Neural crest cell (in vitro differentiated cells): ENCODE measurements around the gene NAV2. TPM values are rescaled to one million over a fixed set of nuclear protein-coding genes. Genes with fewer than 3 reads are reported as not detected.

ENCODE experiments used
- DNase-seq: peaks from one replicate; pipeline ENCODE4 v3.0.0; 2021; ENCODE audit warnings: low read depth, mixed read lengths, low spot score
- H3K27ac Mint-ChIP-seq: one replicate; pipeline ENCODE4 v1.8.0; 2021; ENCODE audit warnings: mild to moderate bottlenecking, mixed read lengths; ENCODE audit not compliant: unreplicated experiment
- H3K27me3 Mint-ChIP-seq: 2 replicates; pipeline ENCODE4 v1.8.0; 2021; ENCODE audit warnings: low read depth, mild to moderate bottlenecking, mixed read lengths
- H3K36me3 Mint-ChIP-seq: 2 replicates; pipeline ENCODE4 v1.8.0; 2021; ENCODE audit warnings: low read depth, mild to moderate bottlenecking, mixed read lengths
- H3K4me1 Mint-ChIP-seq: 2 replicates; pipeline ENCODE4 v1.8.0; 2021; ENCODE audit warnings: mixed read lengths
- H3K4me3 Mint-ChIP-seq: one replicate; pipeline ENCODE4 v1.8.0; 2021; ENCODE audit warnings: mild to moderate bottlenecking, mixed read lengths
- H3K9me3 Mint-ChIP-seq: 2 replicates; pipeline ENCODE4 v1.8.0; 2021; ENCODE audit warnings: mixed read lengths
- total RNA-seq: library from RNA; stranded (reverse); gene quantifications from 2 replicates; pipeline ENCODE4 v1.2.1, GENCODE V29; 2021
- TF ChIP-seq, protein P1 (sequence below): fragments of 200-600 bp; sonication (generic); conservative IDR thresholded peaks from 2 replicates; pipeline ENCODE4 v1.5.0; 2021; ENCODE audit warnings: antibody characterized with exemption, mild to moderate bottlenecking

The NAV2 gene
- total RNA-seq, 1 donor from 2014 or later, result 14.1 TPM

DNA sequence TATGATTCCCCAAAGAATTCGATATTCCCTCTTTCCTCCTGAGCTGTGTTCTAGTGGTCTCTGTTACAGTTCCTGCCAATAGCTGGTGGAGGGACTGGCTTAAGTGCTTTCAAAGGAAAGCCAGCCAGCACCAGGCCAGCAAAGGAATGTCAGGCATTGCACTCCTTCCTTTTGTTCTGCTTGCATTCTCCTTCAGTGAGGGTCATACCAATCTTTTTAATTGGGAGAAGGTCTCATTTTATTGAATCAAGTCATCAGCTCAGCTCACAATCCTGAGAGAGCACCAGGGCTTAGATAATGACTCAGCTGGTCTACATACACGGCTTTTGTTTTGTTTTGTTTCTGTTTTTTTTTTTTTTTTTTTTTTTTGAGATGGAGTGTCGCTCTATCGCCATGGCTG, 222.9 kb downstream of the NAV2 start:
- Mint-ChIP-seq H3K27me3 (no peaks in the 10 kb centered on the region), H3K27ac (no peak overlapping the region), H3K9me3 (no peaks in the 10 kb centered on the region), H3K36me3 (no peaks in the 10 kb centered on the region), H3K4me3 (no peak overlapping the region), H3K4me1 (peaks cover 5% of the 10 kb centered on the region)
- DNase-seq, result no peak
- TF ChIP-seq, protein P1, sequence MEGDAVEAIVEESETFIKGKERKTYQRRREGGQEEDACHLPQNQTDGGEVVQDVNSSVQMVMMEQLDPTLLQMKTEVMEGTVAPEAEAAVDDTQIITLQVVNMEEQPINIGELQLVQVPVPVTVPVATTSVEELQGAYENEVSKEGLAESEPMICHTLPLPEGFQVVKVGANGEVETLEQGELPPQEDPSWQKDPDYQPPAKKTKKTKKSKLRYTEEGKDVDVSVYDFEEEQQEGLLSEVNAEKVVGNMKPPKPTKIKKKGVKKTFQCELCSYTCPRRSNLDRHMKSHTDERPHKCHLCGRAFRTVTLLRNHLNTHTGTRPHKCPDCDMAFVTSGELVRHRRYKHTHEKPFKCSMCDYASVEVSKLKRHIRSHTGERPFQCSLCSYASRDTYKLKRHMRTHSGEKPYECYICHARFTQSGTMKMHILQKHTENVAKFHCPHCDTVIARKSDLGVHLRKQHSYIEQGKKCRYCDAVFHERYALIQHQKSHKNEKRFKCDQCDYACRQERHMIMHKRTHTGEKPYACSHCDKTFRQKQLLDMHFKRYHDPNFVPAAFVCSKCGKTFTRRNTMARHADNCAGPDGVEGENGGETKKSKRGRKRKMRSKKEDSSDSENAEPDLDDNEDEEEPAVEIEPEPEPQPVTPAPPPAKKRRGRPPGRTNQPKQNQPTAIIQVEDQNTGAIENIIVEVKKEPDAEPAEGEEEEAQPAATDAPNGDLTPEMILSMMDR, result no peak

DNA sequence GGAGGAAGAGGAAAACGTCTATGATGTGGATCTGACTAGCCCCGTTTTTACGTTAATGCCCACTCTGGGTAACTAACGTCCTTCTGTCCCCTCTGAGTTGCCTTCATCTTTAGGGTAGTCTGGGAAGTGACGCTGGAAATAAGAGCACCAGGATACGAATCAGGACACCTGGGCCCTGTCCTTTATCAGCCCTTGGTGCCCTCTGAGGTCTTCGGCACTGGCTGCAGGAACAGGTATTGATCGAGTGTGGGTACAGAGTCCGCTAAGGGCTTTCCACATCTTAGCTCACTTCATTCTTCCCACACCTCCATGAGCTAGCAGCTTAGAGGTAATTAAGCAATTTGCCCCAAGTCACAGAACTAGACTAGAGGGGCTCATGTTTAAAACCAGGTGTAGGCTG, 223.8 kb downstream of the NAV2 start:
- H3K36me3 Mint-ChIP-seq, result no peaks in the 10 kb centered on the region
- peaks cover 5% of the 10 kb centered on the region for H3K4me1 Mint-ChIP-seq
- H3K4me3 Mint-ChIP-seq, result no peak overlapping the region
- H3K9me3 Mint-ChIP-seq, result no peaks in the 10 kb centered on the region
- no peaks in the 10 kb centered on the region for H3K27me3 Mint-ChIP-seq
- no peak overlapping the region for H3K27ac Mint-ChIP-seq
- TF ChIP-seq, protein P1, result no peak
- DNase-seq, result no peak

DNA sequence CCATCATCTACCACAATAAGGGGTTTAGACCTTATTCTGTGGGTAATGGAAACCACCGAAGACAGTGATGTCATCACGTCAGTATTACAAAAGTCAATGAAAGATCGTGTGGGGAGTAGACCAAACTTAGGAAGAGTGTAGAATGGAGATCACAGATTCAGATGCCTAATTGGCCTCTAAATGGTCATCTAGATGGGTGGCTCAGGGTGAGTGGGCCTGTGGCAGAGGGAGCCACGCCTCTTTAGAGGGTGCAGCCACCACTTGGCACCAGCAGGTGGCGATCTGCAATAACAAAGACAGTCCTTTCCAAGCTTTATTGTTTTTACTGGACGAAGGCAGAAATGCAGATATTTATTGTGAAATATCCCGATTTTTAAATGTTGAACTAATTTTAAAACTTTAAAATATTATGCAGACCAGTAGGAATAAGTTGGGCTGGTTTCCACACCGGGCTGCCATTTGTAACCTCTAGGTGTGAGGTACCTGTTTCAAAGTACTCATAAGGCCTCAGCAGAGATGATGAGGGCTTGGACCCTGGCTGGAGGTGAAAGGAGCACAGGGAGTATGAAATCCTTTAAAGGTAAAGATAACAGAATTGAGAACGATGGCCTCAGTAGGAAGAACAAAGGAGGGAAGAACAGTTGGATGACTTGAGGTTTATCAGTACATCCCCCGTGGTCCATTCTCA, 225.7 kb downstream of the NAV2 start:
- H3K36me3 Mint-ChIP-seq, result no peaks in the 10 kb centered on the region
- peaks cover 5% of the 10 kb centered on the region for H3K4me1 Mint-ChIP-seq
- TF ChIP-seq, protein P1, result peak; percentile 84
- H3K4me3 Mint-ChIP-seq, result no peak overlapping the region
- no peaks in the 10 kb centered on the region for H3K27me3 Mint-ChIP-seq
- peak; percentile 56 for DNase-seq
- no peak overlapping the region for H3K27ac Mint-ChIP-seq
- H3K9me3 Mint-ChIP-seq, result no peaks in the 10 kb centered on the region

DNA sequence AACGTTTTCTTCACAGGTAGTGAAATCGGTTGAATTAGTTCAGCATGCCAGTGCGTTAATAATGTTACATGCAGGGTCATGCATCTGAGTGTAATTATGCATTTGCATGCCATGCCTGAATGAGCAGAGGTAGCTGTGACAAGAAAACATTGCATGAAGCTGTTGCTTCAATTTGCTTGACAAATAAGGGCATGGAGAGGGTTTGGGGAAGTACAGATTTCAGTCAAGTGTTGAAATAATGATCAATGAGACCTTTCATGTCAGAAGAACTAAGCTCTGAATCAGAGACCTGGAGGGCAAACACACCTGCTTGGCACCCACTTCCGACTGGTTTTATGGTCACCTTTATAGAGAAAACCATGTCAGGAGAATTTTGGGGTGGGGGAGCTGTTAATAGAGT, 226.2 kb downstream of the NAV2 start:
- DNase-seq, result no peak
- no peak overlapping the region for H3K27ac Mint-ChIP-seq
- TF ChIP-seq, protein P1, result no peak
- no peaks in the 10 kb centered on the region for H3K36me3 Mint-ChIP-seq
- H3K4me1 Mint-ChIP-seq, result peaks cover 5% of the 10 kb centered on the region
- H3K9me3 Mint-ChIP-seq, result no peaks in the 10 kb centered on the region
- H3K27me3 Mint-ChIP-seq, result no peaks in the 10 kb centered on the region
- no peak overlapping the region for H3K4me3 Mint-ChIP-seq

DNA sequence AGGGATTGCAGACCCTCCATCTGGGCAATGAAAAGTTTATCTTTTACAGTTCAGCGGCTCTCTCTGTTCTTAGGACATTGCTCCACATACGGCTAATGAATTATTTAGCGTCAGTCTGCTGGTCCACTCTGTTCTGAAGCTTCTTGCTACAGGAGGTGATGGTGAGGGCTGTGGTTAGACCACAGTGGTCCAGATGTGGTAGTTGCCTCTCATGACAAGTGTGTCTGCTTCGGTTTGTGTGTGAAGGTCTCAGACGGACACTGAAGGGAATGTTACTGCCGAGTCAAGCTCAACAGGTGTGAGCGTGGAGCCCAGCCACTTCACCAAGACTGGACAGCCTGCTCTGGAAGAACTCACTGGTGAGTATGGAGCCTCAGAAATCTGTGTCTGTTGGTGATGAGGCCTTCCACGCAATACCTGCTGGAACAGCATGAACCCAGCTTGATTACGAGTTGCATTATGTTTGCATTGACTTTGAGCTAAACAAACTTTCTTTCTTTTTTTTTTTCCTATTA, 226.8 kb downstream of the NAV2 start:
- Mint-ChIP-seq H3K4me1 (peaks cover 5% of the 10 kb centered on the region), H3K27ac (peak overlapping the region; percentile 33), H3K9me3 (no peaks in the 10 kb centered on the region), H3K27me3 (peaks cover 1% of the 10 kb centered on the region), H3K4me3 (no peak overlapping the region), H3K36me3 (no peaks in the 10 kb centered on the region)
- TF ChIP-seq, protein P1, result no peak
- no peak for DNase-seq
